ENCODE results near the gene ADAMTS9.

GRCh38 chr3:64656544-64656943 lies 31.3 kb downstream of the ADAMTS9 start:
- TF ChIP-seq CTCF (IDR thresholded peaks at IDR 0.05; ENCODE audit: insufficient read depth, low read length, poor library complexity, severe bottlenecking) (no peak), EZH2phosphoT487 (conservative IDR thresholded peaks at IDR 0.05; ENCODE audit: low read length) (no peak)

All from SU-DHL-6 (cell line).